GM19240 (cell line): ENCODE data around the gene ABHD14A.
A peak's percentile ranks its signal among the peaks of the same experiment; 100 is the strongest.

Source experiments
- DNase-seq: peaks from one replicate; pipeline ENCODE4 v3.0.0; 2011; ENCODE audit warnings: low spot score; ENCODE audit not compliant: insufficient read length

ABHD14A gene

GRCh38 chr3:51994530-51994929, 19.7 kb downstream of the ABHD14A start:
- no peak for DNase-seq

- DNase-seq, result peak; percentile 96
Observed at GRCh38 chr3:51995346-51996163, 20.7 kb downstream of the ABHD14A start, which contains the start of gene RPL29. RPL29 (minus strand) TSS chr3:51995895; CDS start chr3:51995461, 434 bp downstream.

- DNase-seq, result no peak
Observed at GRCh38 chr3:51997172-51997571, 22.3 kb downstream of the ABHD14A start.

- no peak for DNase-seq
Observed at GRCh38 chr3:51997935-51998596, 23.2 kb downstream of the ABHD14A start.

GRCh38 chr3:51998774-51999173, 23.9 kb downstream of the ABHD14A start:
- no peak for DNase-seq

- DNase-seq, result no peak
Observed at GRCh38 chr3:51999846-52000245, 25.0 kb downstream of the ABHD14A start.

- peak; percentile 97 for DNase-seq
Observed at GRCh38 chr3:52001443-52001974, 26.6 kb downstream of the ABHD14A start.

GRCh38 chr3:52002748-52003147, 27.9 kb downstream of the ABHD14A start:
- no peak for DNase-seq

GRCh38 chr3:52004163-52004787, 29.4 kb downstream of the ABHD14A start:
- DNase-seq, result no peak

- DNase-seq, result no peak
Observed at GRCh38 chr3:52004906-52005395, 30.1 kb downstream of the ABHD14A start.

- DNase-seq, result no peak
Observed at GRCh38 chr3:52005571-52005986, 30.7 kb downstream of the ABHD14A start.

- no peak for DNase-seq
Observed at GRCh38 chr3:52006017-52006819, 31.4 kb downstream of the ABHD14A start.

GRCh38 chr3:52006820-52007133, 31.9 kb downstream of the ABHD14A start:
- DNase-seq, result no peak

GRCh38 chr3:52007291-52007690, 32.4 kb downstream of the ABHD14A start:
- no peak for DNase-seq

GRCh38 chr3:52010431-52010830, 35.6 kb downstream of the ABHD14A start:
- no peak for DNase-seq

GRCh38 chr3:52012699-52013098, 37.8 kb downstream of the ABHD14A start:
- DNase-seq, result no peak

- no peak for DNase-seq
Observed at GRCh38 chr3:52013802-52014598, 39.1 kb downstream of the ABHD14A start.

GRCh38 chr3:52014613-52015012, 39.7 kb downstream of the ABHD14A start:
- DNase-seq, result no peak

GRCh38 chr3:52015438-52016228, 40.8 kb downstream of the ABHD14A start:
- no peak for DNase-seq
